CD4-positive, alpha-beta T cell treated with Interleukin-15 for 1 hour (primary cell): ENCODE results near the gene PTMS.

Experiments
- DNase-seq: peaks from one replicate; pipeline ENCODE4 v3.0.0-alpha.2; 2020

Gene PTMS

DNA sequence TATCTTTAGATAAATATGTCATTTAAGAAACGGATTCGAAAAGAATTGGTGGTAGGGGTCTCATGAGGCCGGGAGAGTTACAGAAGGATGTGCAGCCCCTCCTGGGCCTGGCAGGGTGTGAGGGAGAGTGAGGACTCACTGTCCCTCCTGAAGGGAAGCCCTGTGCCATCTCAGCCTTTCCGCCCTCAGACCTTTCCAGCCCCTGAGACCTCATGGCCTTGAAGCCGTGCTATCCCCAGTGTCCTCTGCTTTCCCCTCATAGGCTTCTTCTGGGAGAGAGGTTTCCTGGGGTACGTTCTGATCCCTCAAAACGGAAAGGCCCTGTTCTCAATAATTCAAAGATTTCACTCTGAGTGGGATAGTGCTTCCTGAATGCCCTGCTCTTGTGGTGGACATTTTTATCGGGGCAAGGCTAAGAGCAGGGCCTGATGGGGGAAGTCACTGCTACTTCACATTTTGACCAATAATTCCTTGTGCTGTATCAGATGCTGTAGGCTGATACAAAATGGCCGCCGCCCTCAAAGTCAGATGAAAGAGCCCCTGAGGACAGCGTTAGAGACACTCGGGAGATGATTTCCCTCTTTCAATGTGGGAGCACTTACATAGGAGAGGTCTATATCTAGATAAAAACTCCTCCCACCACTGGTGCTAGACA is 24.5 kb downstream of the PTMS start:
- DNase-seq = no peak

DNA sequence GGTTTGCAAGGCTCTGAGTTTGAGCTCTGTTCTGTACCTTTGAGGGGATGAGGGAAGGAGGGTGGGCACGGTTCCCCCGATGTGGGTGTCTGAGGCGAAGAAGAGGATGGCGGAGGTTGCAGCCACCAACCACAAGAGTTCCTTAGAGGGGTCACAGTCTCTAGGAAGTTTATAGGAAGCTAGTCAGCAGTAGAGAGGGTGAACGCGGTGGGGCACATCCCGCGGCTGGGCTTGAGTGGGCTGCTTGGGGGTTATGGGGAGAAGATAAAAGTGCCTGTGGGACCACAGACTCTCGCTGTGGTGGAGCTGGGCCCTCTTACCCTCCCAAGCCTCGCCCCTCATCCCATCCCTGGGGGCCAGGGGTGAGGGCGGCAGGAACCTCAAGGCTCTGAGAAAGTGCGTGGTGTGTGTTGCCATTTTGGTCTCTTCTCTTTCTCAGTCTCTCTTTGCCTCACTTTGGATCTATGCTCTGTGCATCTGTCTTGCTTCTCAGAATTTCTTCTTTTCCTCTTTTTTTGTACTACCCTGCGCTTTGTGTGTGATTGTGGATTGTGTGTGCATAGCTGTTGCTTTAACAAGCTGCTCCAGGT is 25.9 kb downstream of the PTMS start:
- no peak for DNase-seq

DNA sequence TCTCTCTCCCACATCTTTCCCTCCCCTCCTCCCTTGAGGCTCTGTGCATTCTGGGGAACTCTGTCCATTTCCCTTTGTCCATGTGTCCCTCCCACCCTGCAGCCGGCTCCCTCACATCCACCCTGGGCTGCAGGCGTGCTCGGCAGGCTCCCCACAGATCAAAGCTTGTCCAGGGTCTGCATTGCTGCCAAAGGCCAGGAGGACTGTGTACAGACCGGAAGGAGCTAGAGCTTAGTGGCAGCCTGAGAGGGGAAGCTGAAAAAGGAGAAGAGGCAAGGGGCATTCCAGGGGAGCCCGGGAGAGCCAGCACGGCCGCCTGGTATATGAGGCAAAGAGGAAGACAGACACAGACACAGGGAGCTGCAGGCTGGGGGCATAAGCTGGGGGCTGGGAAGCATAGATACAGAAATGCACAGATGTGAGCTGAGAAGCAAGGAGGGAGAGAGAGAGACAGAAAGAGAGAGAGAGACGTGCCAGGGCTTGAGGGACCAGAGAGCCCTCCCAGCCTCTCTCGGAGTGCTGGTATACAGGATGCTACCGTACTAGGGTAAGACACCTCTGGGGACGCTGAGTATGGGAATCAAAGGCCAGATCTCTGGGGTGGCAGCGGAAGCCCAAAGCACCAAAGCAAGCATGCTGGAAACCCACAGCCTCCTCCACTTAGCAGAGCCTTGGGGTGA is 26.5 kb downstream of the PTMS start:
- DNase-seq = peak; percentile 64

DNA sequence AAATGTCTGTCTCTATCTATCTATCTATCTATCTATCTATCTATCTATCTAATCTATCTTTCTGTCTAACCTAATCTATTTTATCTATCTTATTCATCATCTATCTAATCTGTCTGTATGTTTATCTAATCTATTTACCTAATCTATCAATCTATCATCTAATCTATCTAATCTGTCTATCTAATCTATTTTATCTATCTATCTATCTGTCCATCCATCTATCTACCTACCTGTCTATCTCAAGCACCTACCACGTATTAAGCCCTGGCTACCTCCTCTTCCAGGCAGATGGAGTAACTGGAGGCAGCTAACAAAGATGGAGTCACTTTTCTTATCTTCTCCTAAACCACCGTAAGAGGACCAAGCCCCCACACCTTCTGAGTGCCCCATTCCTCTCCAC is 28.9 kb downstream of the PTMS start:
- DNase-seq = no peak

DNA sequence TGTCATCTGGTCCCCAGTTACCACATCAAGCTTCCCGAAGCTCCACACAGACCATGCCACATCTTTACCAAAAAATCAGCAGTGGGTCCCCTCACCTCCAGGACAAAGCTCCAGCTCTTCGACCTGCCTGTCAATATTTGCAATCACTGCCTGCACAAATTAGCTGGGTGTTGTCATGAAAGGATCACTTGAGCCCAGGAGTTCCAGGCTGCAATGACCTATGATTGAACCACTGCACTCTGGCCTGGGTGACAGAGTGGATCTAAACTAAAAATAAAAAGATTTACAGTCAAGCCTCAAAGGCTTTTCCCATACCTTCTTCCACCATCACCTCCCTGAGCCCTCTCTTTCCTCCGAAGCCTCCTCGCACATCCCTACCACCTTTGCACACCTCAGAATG is 30.4 kb downstream of the PTMS start:
- no peak for DNase-seq

DNA sequence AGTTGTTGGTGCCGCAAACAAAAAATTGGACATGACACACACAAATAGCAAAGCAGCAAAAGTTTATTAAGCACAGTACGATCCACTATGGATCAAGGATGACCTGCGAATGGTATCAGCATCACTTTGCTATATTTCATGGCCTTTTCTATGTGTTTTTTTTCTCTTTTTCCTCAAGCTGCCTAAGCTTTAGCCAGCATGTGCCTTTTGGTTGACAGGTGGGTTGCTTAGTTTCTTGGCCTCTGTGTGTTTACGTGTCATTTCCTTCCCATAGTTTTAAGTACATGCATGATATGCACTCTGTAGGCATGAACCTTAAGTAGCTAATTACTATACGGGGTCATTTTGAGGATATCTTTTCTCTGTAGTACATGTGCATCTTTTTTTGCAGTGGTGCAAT is 33.0 kb downstream of the PTMS start:
- no peak for DNase-seq

DNA sequence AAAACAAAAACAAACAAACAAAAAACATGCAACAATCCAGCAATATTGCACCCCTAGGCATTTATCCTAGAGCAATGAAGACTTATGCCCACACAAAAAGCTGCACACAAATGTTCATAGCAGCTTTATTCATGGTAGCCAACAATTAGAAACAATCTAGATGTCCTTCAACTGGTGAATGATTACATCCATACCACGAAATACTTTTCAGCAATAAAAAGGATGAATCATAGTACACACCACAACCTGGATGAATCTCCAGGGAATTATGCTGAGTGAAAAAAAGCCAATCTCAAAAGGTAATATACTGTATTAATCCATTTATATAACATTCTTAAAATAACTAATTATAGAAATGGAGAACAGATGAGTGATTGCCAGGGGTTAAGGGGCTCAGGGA is 41.0 kb downstream of the PTMS start:
- no peak for DNase-seq

DNA sequence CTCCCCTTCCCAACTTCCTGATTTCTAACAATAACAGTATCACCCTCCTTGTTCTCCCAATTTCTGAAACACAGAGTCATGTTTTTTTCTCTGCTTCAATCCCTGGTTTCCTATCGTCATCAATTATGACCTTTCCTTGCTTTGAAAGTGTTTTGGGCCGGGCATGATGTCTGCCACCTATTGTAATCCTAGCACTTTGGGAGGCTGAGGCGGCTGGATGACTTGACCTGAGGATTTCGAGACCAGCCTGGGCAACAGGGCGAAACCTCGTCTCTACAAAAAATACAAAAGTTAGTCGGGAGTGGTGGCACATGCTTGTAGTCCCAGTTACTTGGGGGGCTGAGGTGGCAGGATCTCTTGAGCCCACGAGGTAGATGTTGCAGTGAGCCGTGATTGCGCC is 42.9 kb downstream of the PTMS start:
- DNase-seq = no peak

DNA sequence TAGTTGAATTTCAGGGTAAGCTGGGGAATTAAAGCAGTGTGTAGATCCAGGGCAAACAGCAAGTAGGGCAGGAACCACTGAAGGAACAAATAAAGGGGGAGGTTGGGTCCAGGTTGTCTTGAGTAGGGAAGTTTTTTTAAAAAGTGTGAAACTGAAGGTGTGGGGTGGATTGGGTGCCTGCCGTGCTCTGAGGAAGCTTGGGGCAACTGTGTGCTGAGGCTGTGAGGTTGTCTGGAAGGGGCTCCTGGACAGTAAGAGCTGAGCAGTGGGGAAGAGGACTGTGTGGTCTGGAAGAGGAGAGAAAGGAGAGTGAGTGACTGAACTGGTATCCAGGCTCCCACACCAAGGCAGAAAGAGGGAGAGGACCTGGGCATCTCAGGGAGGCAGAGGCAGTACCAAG is 44.6 kb downstream of the PTMS start:
- DNase-seq = no peak

DNA sequence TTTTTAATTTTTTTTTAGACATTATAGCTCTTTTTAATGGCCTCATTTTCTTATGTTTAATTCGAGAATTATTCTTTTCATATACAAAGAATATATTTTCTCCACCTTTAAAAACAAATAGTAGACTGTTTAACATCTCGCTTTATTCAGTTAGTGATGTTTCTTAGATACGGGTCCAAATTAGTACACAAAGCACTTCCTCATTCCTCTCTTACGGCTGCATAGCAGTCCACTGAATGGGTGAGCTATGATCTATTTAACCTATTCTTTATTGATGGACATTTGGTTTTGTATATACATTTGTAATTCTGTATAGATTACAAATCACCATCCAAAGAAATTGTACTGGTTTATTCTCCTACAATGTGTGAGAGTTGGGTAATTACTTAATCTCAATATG is 47.2 kb downstream of the PTMS start:
- DNase-seq = no peak

DNA sequence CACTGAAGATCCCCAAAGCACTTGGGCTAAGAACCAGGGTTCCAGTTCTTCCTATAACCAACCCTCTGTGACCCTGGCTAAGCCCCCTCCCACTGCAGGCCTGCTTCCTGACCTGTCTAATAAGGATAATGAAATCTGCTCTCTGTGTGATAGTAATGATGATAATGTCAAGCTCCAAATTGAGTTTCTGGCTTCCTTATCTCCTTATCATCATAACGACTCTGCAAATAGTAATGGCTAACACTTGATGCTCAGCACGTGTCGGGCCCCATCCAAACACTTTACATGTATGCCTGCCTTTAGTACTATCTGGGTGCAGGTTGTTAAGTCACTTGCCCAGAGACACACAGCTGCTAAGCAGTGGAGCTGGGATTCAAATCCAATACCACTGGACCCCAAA is 50.4 kb downstream of the PTMS start:
- DNase-seq = no peak

DNA sequence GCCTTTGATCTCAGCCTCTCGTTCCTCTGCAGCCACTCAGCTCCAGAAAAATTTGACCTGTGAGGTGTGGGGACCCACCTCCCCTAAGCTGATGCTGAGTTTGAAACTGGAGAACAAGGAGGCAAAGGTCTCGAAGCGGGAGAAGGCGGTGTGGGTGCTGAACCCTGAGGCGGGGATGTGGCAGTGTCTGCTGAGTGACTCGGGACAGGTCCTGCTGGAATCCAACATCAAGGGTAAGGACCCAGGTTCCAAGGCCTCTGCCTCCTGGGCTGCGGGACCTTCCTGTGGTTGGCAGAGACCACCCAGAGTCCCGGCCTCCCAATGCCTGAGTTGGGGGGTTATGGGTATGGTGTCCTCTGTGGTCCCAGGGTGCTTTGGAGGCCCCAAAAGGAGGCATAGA is 50.9 kb downstream of the PTMS start:
- DNase-seq = no peak

DNA sequence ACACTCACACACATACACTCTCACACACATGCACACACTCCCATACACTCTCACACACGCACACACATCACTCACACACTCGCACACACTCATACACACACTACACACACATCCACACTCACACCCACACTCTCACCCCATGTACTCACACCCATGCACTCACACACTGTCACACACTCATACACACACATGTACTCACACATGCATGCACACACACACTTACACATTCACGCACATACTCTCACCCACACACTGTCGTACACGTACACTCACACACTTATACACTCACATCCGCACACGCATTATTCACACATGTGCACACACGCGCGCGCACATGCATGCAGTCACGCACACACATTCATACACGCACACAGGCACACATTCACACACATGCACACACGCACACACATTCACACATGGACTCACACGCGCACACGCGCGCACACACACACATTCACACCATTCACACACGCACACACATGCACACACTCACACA is 51.5 kb downstream of the PTMS start:
- no peak for DNase-seq

DNA sequence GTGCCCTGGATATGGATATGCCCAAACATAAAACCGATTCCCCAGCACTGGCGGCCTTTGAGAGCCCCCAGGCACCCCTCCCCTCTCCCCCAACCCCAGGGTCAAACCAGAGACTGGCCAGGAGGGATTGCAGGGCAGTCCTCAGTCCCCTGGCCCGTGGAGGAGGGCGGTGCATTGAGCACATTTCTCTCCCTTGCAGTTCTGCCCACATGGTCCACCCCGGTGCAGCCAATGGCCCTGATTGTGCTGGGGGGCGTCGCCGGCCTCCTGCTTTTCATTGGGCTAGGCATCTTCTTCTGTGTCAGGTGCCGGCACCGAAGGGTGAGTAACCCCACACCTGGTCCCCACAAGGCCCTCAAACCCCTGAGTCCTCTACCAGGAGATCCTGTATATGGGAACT is 52.1 kb downstream of the PTMS start:
- DNase-seq = no peak

DNA sequence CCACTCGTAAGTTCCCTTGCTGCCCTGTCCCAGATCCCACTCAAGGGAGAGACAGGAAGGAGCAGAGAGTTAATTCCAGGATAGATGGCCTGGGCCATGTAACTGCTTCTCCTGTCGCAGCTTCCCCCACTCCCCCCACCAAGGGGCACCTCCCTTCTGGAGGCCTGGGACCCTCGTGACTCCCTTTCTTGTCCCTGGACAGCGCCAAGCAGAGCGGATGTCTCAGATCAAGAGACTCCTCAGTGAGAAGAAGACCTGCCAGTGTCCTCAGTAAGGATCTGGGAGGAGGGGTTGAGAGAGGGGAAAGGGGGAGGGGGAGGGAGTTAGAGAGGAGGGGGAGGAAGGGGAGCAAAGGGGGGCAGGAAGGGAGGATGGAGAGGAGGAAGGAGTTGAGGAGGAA is 52.5 kb downstream of the PTMS start:
- DNase-seq = no peak

DNA sequence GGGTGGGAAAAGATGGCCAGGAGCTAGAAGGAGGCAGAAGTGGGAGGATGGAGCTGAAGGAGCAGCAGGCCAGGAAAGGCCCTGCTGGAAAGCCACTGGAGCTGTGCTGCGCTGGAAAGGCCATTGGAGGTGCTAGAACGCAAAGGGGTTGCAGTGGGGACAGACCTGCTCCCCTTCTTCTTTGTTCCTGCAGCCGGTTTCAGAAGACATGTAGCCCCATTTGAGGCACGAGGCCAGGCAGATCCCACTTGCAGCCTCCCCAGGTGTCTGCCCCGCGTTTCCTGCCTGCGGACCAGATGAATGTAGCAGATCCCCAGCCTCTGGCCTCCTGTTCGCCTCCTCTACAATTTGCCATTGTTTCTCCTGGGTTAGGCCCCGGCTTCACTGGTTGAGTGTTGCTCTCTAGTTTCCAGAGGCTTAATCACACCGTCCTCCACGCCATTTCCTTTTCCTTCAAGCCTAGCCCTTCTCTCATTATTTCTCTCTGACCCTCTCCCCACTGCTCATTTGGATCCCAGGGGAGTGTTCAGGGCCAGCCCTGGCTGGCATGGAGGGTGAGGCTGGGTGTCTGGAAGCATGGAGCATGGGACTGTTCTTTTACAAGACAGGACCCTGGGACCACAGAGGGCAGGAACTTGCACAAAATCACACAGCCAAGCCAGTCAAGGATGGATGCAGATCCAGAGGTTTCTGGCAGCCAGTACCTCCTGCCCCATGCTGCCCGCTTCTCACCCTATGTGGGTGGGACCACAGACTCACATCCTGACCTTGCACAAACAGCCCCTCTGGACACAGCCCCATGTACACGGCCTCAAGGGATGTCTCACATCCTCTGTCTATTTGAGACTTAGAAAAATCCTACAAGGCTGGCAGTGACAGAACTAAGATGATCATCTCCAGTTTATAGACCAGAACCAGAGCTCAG is 53.2 kb downstream of the PTMS start:
- no peak for DNase-seq

DNA sequence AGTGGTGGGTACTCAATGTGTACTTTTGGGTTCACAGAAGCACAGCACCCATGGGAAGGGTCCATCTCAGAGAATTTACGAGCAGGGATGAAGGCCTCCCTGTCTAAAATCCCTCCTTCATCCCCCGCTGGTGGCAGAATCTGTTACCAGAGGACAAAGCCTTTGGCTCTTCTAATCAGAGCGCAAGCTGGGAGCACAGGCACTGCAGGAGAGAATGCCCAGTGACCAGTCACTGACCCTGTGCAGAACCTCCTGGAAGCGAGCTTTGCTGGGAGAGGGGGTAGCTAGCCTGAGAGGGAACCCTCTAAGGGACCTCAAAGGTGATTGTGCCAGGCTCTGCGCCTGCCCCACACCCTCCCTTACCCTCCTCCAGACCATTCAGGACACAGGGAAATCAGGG is 54.0 kb downstream of the PTMS start:
- DNase-seq = no peak
